GM12878 (cell line): ENCODE measurements around the gene RNASE12.

Experiments
- CHD4 ChIP-seq: fragments of 200-600 bp; sonication (generic); IDR thresholded peaks from 2 replicates; pipeline ENCODE4 v1.6.1; 2016; ENCODE audit warnings: mild to moderate bottlenecking
- DPF2 ChIP-seq: fragments of 450-650 bp; IDR thresholded peaks from 2 replicates; pipeline ENCODE4 v1.6.1; 2017; ENCODE audit warnings: mild to moderate bottlenecking
- MYC ChIP-seq: IDR thresholded peaks from 2 replicates; pipeline ENCODE4 v1.6.1; 2011; ENCODE audit warnings: mild to moderate bottlenecking, low read length, moderate library complexity, inconsistent platforms; ENCODE audit not compliant: insufficient read depth, insufficient replicate concordance, insufficient read length, severe bottlenecking
- POLR2A ChIP-seq: IDR thresholded peaks from 2 replicates; pipeline ENCODE4 v1.6.1; 2011; ENCODE audit warnings: low read depth, mild to moderate bottlenecking, low read length
- POLR2AphosphoS5 ChIP-seq: IDR thresholded peaks from 2 replicates; pipeline ENCODE4 v1.6.1; 2011; ENCODE audit warnings: mild to moderate bottlenecking, low read length, inconsistent platforms
- RAD21 ChIP-seq: IDR thresholded peaks from 2 replicates; pipeline ENCODE4 v1.6.1; 2011; ENCODE audit warnings: mild to moderate bottlenecking, low read depth, low read length, moderate library complexity; ENCODE audit not compliant: insufficient read depth
- RBBP5 ChIP-seq: fragments of 200-600 bp; sonication (generic); conservative IDR thresholded peaks from 2 replicates; pipeline ENCODE4 v1.6.1; 2016
- ZNF274 ChIP-seq: IDR thresholded peaks from one replicate; pipeline ENCODE4 v1.8.0; 2011; ENCODE audit not compliant: insufficient read length, insufficient read depth
- TF ChIP-seq, protein P1 (sequence below), 3 experiments: IDR thresholded peaks in 2 of 3; conservative IDR thresholded peaks in 1 of 3; 2 replicates each; pipeline ENCODE4 v1.5.1; 2011; ENCODE audit warnings: low read depth in 3 of 3, low read length in 3 of 3, mild to moderate bottlenecking in 3 of 3, control low read depth in 2 of 3, moderate library complexity in 2 of 3, inconsistent platforms in 1 of 3, mixed read lengths in 1 of 3; ENCODE audit not compliant: control insufficient read depth in 2 of 3, insufficient read depth in 1 of 3; ENCODE audit errors: extremely low read depth in 1 of 3
- TF ChIP-seq, protein P2 (sequence below): IDR thresholded peaks from 2 replicates; pipeline ENCODE4 v1.6.1; 2011; ENCODE audit warnings: low read depth, low read length, improper control_type of control experiment, borderline replicate concordance
- TF ChIP-seq, protein P3 (sequence below): IDR thresholded peaks from 2 replicates; pipeline ENCODE4 v1.6.1; 2012; ENCODE audit warnings: mild to moderate bottlenecking, low read depth, low read length

DNA sequence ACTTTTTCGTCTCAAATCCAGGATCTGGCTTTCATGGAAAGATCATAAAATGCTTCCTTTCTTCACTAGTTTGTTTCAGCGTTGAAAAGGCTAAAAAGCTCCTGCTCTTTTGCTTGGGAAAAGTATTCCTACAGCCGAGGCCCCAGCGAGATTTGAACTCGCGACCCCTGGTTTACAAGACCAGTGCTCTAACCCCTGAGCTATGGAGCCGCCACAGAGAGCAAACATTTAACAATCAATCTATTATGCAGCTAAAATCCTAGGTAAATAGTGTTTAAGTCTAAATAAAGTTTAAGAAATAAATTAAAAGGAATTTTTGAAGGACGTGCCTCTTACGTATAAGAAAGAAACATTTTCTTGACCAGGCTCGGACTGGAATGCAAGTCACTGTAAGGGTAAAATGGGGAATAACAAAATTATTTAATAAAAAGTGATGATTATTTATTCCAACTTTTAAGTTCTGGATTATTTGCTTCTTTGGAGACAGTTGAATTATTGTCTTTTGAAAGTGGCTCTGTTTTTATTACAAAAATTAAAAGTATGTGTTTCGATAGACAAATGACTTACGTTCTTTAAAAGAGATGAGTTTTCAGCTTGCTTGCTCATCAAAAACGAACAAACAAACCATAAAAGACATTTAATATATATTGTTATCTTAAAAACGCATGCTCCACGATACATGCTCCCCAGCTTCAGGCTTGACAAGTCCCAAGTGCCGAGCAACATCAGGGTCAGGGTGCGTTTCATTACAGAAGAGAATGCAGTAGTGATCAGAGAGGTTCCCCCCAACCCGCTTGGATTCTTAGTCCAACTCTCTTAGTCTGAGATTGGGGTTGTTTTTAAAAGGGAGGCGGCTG is 40.1 kb upstream of the RNASE12 start:
- TF ChIP-seq RAD21: no peak
- no peak for TF ChIP-seq DPF2
- TF ChIP-seq CHD4: no peak
- TF ChIP-seq, protein P1, sequence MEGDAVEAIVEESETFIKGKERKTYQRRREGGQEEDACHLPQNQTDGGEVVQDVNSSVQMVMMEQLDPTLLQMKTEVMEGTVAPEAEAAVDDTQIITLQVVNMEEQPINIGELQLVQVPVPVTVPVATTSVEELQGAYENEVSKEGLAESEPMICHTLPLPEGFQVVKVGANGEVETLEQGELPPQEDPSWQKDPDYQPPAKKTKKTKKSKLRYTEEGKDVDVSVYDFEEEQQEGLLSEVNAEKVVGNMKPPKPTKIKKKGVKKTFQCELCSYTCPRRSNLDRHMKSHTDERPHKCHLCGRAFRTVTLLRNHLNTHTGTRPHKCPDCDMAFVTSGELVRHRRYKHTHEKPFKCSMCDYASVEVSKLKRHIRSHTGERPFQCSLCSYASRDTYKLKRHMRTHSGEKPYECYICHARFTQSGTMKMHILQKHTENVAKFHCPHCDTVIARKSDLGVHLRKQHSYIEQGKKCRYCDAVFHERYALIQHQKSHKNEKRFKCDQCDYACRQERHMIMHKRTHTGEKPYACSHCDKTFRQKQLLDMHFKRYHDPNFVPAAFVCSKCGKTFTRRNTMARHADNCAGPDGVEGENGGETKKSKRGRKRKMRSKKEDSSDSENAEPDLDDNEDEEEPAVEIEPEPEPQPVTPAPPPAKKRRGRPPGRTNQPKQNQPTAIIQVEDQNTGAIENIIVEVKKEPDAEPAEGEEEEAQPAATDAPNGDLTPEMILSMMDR (IDR thresholded peaks at IDR 0.05 in 2 of 3, conservative IDR thresholded peaks at IDR 0.05 in 1 of 3; ENCODE audit: control insufficient read depth in 2 of 3, extremely low read depth in 1 of 3, insufficient read depth in 1 of 3, low read depth in 3 of 3, low read length in 3 of 3): no peak
- TF ChIP-seq POLR2A: no peak
- TF ChIP-seq, protein P2, sequence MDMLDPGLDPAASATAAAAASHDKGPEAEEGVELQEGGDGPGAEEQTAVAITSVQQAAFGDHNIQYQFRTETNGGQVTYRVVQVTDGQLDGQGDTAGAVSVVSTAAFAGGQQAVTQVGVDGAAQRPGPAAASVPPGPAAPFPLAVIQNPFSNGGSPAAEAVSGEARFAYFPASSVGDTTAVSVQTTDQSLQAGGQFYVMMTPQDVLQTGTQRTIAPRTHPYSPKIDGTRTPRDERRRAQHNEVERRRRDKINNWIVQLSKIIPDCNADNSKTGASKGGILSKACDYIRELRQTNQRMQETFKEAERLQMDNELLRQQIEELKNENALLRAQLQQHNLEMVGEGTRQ: no peak
- no peak for TF ChIP-seq ZNF274
- TF ChIP-seq MYC: no peak
- no peak for TF ChIP-seq POLR2AphosphoS5
- no peak for TF ChIP-seq RBBP5
- TF ChIP-seq, protein P3, sequence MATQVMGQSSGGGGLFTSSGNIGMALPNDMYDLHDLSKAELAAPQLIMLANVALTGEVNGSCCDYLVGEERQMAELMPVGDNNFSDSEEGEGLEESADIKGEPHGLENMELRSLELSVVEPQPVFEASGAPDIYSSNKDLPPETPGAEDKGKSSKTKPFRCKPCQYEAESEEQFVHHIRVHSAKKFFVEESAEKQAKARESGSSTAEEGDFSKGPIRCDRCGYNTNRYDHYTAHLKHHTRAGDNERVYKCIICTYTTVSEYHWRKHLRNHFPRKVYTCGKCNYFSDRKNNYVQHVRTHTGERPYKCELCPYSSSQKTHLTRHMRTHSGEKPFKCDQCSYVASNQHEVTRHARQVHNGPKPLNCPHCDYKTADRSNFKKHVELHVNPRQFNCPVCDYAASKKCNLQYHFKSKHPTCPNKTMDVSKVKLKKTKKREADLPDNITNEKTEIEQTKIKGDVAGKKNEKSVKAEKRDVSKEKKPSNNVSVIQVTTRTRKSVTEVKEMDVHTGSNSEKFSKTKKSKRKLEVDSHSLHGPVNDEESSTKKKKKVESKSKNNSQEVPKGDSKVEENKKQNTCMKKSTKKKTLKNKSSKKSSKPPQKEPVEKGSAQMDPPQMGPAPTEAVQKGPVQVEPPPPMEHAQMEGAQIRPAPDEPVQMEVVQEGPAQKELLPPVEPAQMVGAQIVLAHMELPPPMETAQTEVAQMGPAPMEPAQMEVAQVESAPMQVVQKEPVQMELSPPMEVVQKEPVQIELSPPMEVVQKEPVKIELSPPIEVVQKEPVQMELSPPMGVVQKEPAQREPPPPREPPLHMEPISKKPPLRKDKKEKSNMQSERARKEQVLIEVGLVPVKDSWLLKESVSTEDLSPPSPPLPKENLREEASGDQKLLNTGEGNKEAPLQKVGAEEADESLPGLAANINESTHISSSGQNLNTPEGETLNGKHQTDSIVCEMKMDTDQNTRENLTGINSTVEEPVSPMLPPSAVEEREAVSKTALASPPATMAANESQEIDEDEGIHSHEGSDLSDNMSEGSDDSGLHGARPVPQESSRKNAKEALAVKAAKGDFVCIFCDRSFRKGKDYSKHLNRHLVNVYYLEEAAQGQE: no peak
